Activated naive CD4-positive, alpha-beta T cell treated with anti-CD3 and anti-CD28 coated beads for 36 hours (primary cell): ENCODE results near the gene EPDR1. TPM values are rescaled to one million over a fixed set of nuclear protein-coding genes. Genes with fewer than 3 reads are reported as not detected.

Source experiments
- CTCF ChIA-PET: fragments of 350-600 bp; sonication (Branson Sonifier 250); formaldehyde crosslinking; loops from one replicate; lab custom pipeline; 2021; ENCODE audit warnings: antibody characterized with exemption; lab: Charles Lee
- DNase-seq: peaks from one replicate; pipeline ENCODE4 v3.0.0-alpha.2; 2020
- H3K27ac Mint-ChIP-seq: one replicate; pipeline ENCODE4 v1.8.0; 2021; ENCODE audit warnings: mild to moderate bottlenecking, mixed read lengths
- H3K27me3 Mint-ChIP-seq: one replicate; pipeline ENCODE4 v1.8.0; 2021; ENCODE audit warnings: low read depth, mixed read lengths
- H3K36me3 Mint-ChIP-seq: one replicate; pipeline ENCODE4 v1.8.0; 2021; ENCODE audit warnings: low read depth, mixed read lengths
- H3K4me1 Mint-ChIP-seq: one replicate; pipeline ENCODE4 v1.8.0; 2021; ENCODE audit warnings: low read depth, mixed read lengths
- H3K4me3 Mint-ChIP-seq: one replicate; pipeline ENCODE4 v1.8.0; 2021; ENCODE audit warnings: mild to moderate bottlenecking, moderate library complexity, mixed read lengths
- H3K9me3 Mint-ChIP-seq: one replicate; pipeline ENCODE4 v1.8.0; 2021; ENCODE audit warnings: mixed read lengths
- intact Hi-C: fragments of 100-400 bp; cut with micrococcal nuclease; formaldehyde crosslinking; loops from one replicate; pipeline ENCODE4 v1.15.1; 2023
- total RNA-seq, 2 experiments: library from RNA; stranded (reverse); gene quantifications; one replicate each; pipeline ENCODE4 v1.2.3, GENCODE V29; 2021

EPDR1 gene
- 1 to 10 TPM; 1.3 to 1.6 TPM for total RNA-seq

DNA sequence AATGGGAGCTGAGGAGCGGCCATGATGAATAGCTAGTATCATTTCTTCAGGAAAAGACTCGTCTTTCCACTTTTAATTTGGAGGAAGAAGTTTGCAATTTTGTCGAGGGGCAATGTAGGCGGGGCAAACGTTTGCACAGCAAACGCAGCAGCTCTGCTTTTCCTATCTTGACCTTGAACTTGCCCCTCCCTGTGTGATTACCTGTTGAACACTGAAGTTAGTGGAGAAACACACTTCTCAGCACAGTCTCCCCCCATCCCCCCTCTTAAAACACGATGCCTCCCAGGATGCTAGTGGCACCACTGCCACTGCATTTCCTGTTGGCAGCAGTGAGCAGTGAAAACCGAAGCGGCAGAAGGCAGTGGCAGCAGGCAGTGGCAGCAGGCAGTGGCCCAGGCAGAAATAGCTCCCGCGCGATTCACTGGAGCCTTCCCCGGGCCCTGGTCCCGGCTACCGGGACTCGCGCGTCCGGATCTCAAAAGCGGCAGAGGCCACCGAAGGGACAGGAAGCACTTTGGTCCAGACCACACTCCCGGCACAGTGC lies at the start of gene EPDR1:
Gene EPDR1 (plus strand): TSS at position 336 of the 544 bp plus-strand sequence. CDS start 300 bp downstream, outside the sequence.
- H3K4me1 Mint-ChIP-seq = peaks cover 14% of the 10 kb centered on the region
- CTCF ChIA-PET = interaction anchor here (0.5 to 1.1 kb wide), 2 partner anchors 13 to 475 kb away, joined by 3 read pairs; no protein-coding TSS in a partner anchor
- peak; percentile 52 for DNase-seq
- no peaks in the 10 kb centered on the region for H3K9me3 Mint-ChIP-seq
- intact Hi-C loops = loop anchor here (1.0 to 10.0 kb wide), 2 partner anchors 74 to 258 kb away; partner anchors contain the start of gene STARD3NL
- no peaks in the 10 kb centered on the region for H3K36me3 Mint-ChIP-seq
- H3K27ac Mint-ChIP-seq = no peak within 1 kb of the TSS
- H3K27me3 Mint-ChIP-seq = peaks cover 59% of the 10 kb centered on the region
- peak within 1 kb of the TSS; percentile 71 for H3K4me3 Mint-ChIP-seq

DNA sequence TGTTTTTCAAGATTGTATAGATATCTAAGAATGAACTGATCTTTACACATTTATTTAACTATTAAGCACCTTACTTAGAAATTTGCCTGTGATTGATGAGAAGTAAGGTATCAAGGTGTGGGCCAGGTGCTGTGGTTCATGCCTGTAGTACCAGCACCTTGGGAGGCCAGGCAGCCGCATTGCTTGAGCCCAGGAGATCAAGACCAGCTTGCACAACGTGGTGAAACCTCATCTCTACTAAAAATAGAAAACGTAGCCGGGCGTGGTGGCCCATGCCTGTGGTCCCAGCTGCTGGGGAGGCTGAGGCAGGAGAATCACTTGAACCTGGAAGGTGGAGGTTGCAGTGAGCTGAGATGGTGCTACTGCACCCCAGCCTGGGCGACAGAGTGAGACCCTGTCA lies 38.4 kb upstream of the EPDR1 start:
- intact Hi-C loops = no loop called here
- no peak overlapping the region for H3K27ac Mint-ChIP-seq
- no peak overlapping the region for H3K4me3 Mint-ChIP-seq
- CTCF ChIA-PET = no interaction called here
- no peaks in the 10 kb centered on the region for H3K36me3 Mint-ChIP-seq
- H3K4me1 Mint-ChIP-seq = no peaks in the 10 kb centered on the region
- H3K27me3 Mint-ChIP-seq = peaks cover 4% of the 10 kb centered on the region
- H3K9me3 Mint-ChIP-seq = peaks cover 3% of the 10 kb centered on the region
- DNase-seq = no peak

- H3K4me1 Mint-ChIP-seq = no peaks in the 10 kb centered on the region
- intact Hi-C loops = no loop called here
- H3K27me3 Mint-ChIP-seq = peaks cover 3% of the 10 kb centered on the region
- H3K4me3 Mint-ChIP-seq = no peak overlapping the region
- no peaks in the 10 kb centered on the region for H3K9me3 Mint-ChIP-seq
- no peak for DNase-seq
- H3K36me3 Mint-ChIP-seq = no peaks in the 10 kb centered on the region
- H3K27ac Mint-ChIP-seq = no peak overlapping the region
- CTCF ChIA-PET = interaction anchor here (0.6 kb wide), 1 partner anchor 477 kb away, joined by 3 read pairs; no protein-coding TSS in a partner anchor
Measured at GRCh38 chr7:37893359-37893758, 27.1 kb upstream of the EPDR1 start.

DNA sequence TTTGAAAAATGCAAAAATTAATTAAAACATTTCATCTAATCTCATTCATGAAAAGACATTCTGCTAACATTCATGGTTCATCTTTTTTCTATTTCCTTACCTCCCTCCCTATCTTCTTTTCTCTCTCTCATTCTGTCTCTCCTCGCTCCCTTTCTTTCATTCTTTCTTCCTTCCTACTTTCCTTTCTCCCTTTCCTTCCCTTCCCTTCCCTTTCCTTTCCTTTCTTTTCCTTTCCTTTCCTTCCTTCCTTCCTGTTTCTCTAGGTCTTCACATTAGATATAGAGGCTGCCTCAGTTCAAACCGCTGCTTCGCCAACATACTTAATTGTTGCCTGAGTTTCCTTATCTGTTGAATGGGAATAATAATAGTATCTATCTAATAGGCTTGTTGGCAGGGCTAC lies 25.8 kb upstream of the EPDR1 start:
- H3K36me3 Mint-ChIP-seq = no peaks in the 10 kb centered on the region
- DNase-seq = no peak
- no peak overlapping the region for H3K4me3 Mint-ChIP-seq
- intact Hi-C loops = no loop called here
- no peak overlapping the region for H3K27ac Mint-ChIP-seq
- H3K4me1 Mint-ChIP-seq = no peaks in the 10 kb centered on the region
- no peaks in the 10 kb centered on the region for H3K9me3 Mint-ChIP-seq
- H3K27me3 Mint-ChIP-seq = peaks cover 3% of the 10 kb centered on the region
- CTCF ChIA-PET = no interaction called here

DNA sequence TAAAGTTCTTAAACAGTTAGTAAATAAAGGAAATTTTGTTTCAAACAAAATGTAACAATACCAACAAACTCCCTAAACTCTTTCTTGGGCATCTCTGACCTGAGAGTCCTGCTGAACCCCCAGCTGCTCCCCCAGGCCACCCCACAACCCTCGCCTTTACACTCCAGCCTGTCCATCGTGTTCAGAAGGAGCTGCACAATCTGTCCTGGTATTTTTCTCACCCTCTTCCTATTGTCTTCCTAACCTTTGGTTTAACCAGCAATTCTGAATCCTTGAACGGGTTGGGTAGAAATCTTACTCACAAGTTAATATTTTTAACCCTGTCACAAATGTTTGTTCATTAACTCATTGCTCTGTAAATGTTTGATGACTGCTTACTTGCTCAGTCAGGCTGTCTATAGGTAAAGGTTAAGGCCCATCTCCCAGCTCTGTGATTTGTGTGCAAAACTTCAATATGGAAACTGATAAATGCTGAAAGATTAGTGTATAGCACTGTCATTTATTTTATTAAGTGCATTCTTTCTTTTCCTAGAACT lies 20.7 kb upstream of the EPDR1 start:
- Mint-ChIP-seq H3K27me3 (peaks cover 4% of the 10 kb centered on the region), H3K36me3 (no peaks in the 10 kb centered on the region), H3K27ac (no peak overlapping the region), H3K4me1 (peaks cover 2% of the 10 kb centered on the region), H3K4me3 (no peak overlapping the region), H3K9me3 (no peaks in the 10 kb centered on the region)
- intact Hi-C loops = loop anchor here (2.0 to 5.0 kb wide), 2 partner anchors 418 to 469 kb away; no protein-coding TSS in a partner anchor
- CTCF ChIA-PET = no interaction called here
- DNase-seq = no peak

GRCh38 chr7:37901236-37901827 lies 19.1 kb upstream of the EPDR1 start:
- Mint-ChIP-seq H3K4me1 (peaks cover 2% of the 10 kb centered on the region), H3K27ac (no peak overlapping the region), H3K27me3 (peaks cover 4% of the 10 kb centered on the region), H3K4me3 (no peak overlapping the region), H3K9me3 (no peaks in the 10 kb centered on the region), H3K36me3 (no peaks in the 10 kb centered on the region)
- intact Hi-C loops = loop anchor here (1.0 to 5.0 kb wide), 5 partner anchors 204 to 473 kb away; no protein-coding TSS in a partner anchor
- DNase-seq = no peak
- CTCF ChIA-PET = interaction anchor here (0.6 to 2.9 kb wide), 13 partner anchors 11 to 989 kb away, joined by 3 to 14 read pairs (median 4); partner anchors contain the start of gene SFRP4

- H3K27me3 Mint-ChIP-seq = peaks cover 6% of the 10 kb centered on the region
- no peak overlapping the region for H3K4me3 Mint-ChIP-seq
- no peaks in the 10 kb centered on the region for H3K9me3 Mint-ChIP-seq
- H3K36me3 Mint-ChIP-seq = no peaks in the 10 kb centered on the region
- no peak for DNase-seq
- H3K4me1 Mint-ChIP-seq = peaks cover 2% of the 10 kb centered on the region
- CTCF ChIA-PET = interaction anchor here (0.6 to 2.9 kb wide), 14 partner anchors 10 to 989 kb away, joined by 3 to 14 read pairs (median 4); partner anchors contain the start of gene SFRP4
- no peak overlapping the region for H3K27ac Mint-ChIP-seq
- intact Hi-C loops = loop anchor here (1.0 to 5.0 kb wide), 5 partner anchors 203 to 472 kb away; no protein-coding TSS in a partner anchor
Measured at GRCh38 chr7:37901890-37902524, 18.4 kb upstream of the EPDR1 start.

DNA sequence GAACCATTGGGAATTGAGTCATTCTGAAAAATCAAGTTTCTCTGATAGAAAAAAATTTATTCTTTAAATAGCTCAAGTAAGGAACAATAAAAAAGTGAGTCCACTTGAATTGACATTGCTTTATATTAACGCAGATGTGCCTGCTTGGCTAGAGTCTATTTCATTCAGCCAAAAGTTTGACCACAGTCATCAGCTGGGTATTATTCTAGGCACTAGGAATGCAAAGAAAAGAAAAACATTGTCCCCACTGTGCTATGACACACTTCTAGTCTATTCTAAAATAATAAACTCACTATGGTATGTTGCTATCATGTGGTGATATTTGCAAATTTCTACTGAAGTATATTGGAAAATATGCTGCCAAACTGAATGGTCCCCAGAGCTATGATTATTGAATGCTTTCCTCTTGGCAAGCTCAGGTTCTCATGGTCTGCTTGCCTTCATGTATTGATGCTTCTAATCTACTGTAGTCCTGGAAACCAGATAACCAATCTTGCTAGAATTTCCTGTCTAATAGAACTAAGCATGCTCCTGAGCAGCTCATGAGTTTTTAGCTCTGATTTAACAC lies 12.1 kb upstream of the EPDR1 start:
- intact Hi-C loops = no loop called here
- no peak for DNase-seq
- Mint-ChIP-seq H3K27ac (no peak overlapping the region), H3K4me1 (no peaks in the 10 kb centered on the region), H3K36me3 (no peaks in the 10 kb centered on the region), H3K9me3 (no peaks in the 10 kb centered on the region), H3K27me3 (peaks cover 23% of the 10 kb centered on the region), H3K4me3 (no peak overlapping the region)
- CTCF ChIA-PET = no interaction called here

DNA sequence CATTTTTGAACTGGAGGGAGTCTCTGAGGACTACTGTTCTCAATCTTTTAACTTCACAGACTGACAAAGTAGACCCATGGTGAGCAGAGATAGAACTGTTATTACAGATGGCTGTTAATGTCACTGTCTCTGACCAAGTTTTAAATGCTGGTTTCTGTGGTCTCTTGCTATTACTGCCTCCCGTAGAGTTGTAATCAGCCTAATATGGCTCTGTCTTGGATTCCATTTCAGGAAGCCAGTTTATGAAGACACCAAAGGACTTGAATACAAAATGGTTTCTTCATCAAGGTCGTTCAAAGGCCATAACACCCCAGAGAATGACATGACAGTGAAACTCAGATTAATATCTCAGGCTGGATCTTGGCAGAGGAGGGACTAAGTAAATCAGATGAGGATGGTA lies 7.7 kb upstream of the EPDR1 start:
- Mint-ChIP-seq H3K9me3 (no peaks in the 10 kb centered on the region), H3K4me1 (peaks cover 10% of the 10 kb centered on the region), H3K4me3 (no peak overlapping the region), H3K36me3 (no peaks in the 10 kb centered on the region), H3K27ac (no peak overlapping the region), H3K27me3 (peaks cover 41% of the 10 kb centered on the region)
- CTCF ChIA-PET = interaction anchor here (0.5 to 1.4 kb wide), 2 partner anchors 11 to 197 kb away, joined by 4 to 6 read pairs; no protein-coding TSS in a partner anchor
- intact Hi-C loops = no loop called here
- no peak for DNase-seq

GRCh38 chr7:37915438-37915837 lies 5.0 kb upstream of the EPDR1 start:
- no peak overlapping the region for H3K4me3 Mint-ChIP-seq
- no peaks in the 10 kb centered on the region for H3K36me3 Mint-ChIP-seq
- intact Hi-C loops = loop anchor here (5.0 kb wide), 1 partner anchor 307 kb away; no protein-coding TSS in a partner anchor
- CTCF ChIA-PET = interaction anchor here (2.4 kb wide), 1 partner anchor 14 kb away, joined by 14 read pairs; no protein-coding TSS in a partner anchor
- no peak for DNase-seq
- peaks cover 60% of the 10 kb centered on the region for H3K27me3 Mint-ChIP-seq
- no peak overlapping the region for H3K27ac Mint-ChIP-seq
- H3K9me3 Mint-ChIP-seq = no peaks in the 10 kb centered on the region
- peaks cover 12% of the 10 kb centered on the region for H3K4me1 Mint-ChIP-seq

GRCh38 chr7:37916017-37916672 lies 4.3 kb upstream of the EPDR1 start:
- DNase-seq = no peak
- H3K4me1 Mint-ChIP-seq = peaks cover 14% of the 10 kb centered on the region
- H3K27ac Mint-ChIP-seq = no peak overlapping the region
- peak overlapping the region; percentile 22 for H3K4me3 Mint-ChIP-seq
- intact Hi-C loops = loop anchor here (5.0 kb wide), 1 partner anchor 306 kb away; no protein-coding TSS in a partner anchor
- CTCF ChIA-PET = interaction anchor here (1.3 to 2.4 kb wide), 2 partner anchors 14 to 305 kb away, joined by 4 to 14 read pairs; no protein-coding TSS in a partner anchor
- H3K36me3 Mint-ChIP-seq = no peaks in the 10 kb centered on the region
- no peaks in the 10 kb centered on the region for H3K9me3 Mint-ChIP-seq
- peaks cover 57% of the 10 kb centered on the region for H3K27me3 Mint-ChIP-seq
